Measurements from ENCODE around the gene FCHO1. TPM values are rescaled to one million over a fixed set of nuclear protein-coding genes. Genes with fewer than 3 reads are reported as not detected.
"Not testable (repeated sequence)": the region's sequence is repeated elsewhere in the genome, so short reads cannot be mapped to it uniquely, and the experiment has no call there.

FCHO1 gene
- total RNA-seq, 8 experiments from 2014 or later: 2.7 to 16.8 (median 11.9) TPM

DNA sequence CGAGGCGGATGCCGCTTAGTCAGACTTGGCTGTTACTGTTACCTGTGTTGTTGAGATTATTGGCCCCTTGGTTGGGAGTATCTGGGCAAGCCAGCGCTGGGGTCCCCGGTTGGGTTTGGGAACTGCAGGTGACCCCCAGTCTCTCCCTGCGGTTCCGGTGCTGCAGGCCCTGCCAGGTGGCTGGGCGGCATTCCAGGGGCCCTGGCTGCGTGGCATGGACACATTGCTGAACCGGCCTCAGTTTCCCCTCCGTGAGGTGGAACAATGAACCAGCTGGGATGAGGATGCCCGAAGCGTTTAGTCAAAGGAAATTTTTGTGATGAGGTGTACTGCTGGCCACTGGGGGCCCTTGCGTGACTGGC lies 44.2 kb downstream of the FCHO1 start:
- H3K27ac ChIP-seq: no peak overlapping the region
- ATAC-seq (replicated peaks in 6 of 8): no peak
- peaks cover 0 to 3% of the 10 kb centered on the region in 2 donors for H3K4me1 ChIP-seq (replicated peaks in 1 of 2)
- in situ Hi-C loops (cut with MboI; ENCODE audit: low pct_unique_long_range_greater_than_20kb in 2 of 9, low sequenced_read_pairs in 9 of 9, unreplicated experiment in 9 of 9): no loop called here
- no peak overlapping the region for H3K4me3 ChIP-seq
- WGBS, 10 experiments: 15 to 100% (median 62%) methylated on average over 1 to 5 of the region's 14 CpGs; no CpG with 5 or more reads in 5 of the 10 experiments

GRCh38 chr19:17796013-17796837 lies 44.9 kb downstream of the FCHO1 start:
- 27 to 58% (median 50%) methylated on average over 2 to 4 of the region's 6 CpGs; no CpG with 5 or more reads in 6 of the 10 experiments for WGBS, 10 experiments
- no peak for ATAC-seq (replicated peaks in 6 of 8)
- H3K4me3 ChIP-seq: no peak overlapping the region

GRCh38 chr19:17796838-17797423 lies 45.7 kb downstream of the FCHO1 start:
- peaks cover 0 to 2% of the 10 kb centered on the region in 2 donors for H3K4me1 ChIP-seq (replicated peaks in 1 of 2)
- WGBS, 10 experiments: 29 to 60% (median 38%) methylated on average over 1 of the region's 1 CpG; no CpG with 5 or more reads in 5 of the 10 experiments
- H3K4me3 ChIP-seq: no peak overlapping the region
- in situ Hi-C loops (cut with MboI; ENCODE audit: low pct_unique_long_range_greater_than_20kb in 2 of 9, low sequenced_read_pairs in 9 of 9, unreplicated experiment in 9 of 9): no loop called here
- no peak overlapping the region for H3K27ac ChIP-seq
- no peak for ATAC-seq (replicated peaks in 6 of 8)

More at GRCh38 chr19:17796013-17796837, 44.9 kb downstream of the FCHO1 start:
- Histone ChIP-seq H3K27ac (no peak overlapping the region), H3K4me1 (replicated peaks in 1 of 2) (peaks cover 0 to 3% of the 10 kb centered on the region in 2 donors)
- in situ Hi-C loops (cut with MboI; ENCODE audit: low pct_unique_long_range_greater_than_20kb in 2 of 9, low sequenced_read_pairs in 9 of 9, unreplicated experiment in 9 of 9): no loop called here

DNA sequence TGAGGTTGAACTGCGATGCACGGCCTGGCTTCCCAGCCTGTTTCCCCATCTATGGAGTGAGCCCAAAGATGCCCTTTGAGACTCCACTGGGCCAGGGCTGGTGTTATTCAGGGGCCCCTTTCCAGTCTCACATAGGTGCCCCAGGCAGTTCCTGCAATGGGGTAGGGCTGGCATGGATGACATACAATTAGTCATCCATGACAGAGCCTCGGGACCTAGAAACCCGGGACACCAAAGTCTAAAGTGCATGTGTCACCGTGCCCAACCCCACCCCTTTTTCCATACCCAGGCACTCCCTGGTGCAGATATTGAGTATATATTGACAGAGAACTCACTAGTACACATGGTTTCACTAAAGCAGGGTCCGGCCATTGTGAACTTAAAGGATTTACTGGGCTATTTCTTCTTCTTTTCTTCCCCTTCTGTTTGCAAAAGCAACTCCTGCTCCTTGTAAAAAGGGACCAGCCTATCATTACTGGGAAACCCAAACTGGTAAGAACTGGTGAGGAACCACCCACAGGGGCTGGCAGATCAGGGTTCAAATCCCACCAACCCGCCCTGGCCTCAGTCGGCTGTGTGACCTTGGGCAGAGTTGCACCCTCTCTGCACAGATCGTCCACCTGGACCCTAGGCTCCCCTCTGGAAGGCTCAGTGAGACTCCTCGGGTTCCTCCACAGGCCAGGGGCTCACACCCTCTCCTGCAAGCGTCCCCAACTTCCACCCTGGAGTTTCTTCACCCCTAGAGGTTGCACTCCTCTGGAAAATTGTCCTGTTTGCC lies 46.3 kb downstream of the FCHO1 start:
- WGBS, 10 experiments: 30 to 80% (median 56%) methylated on average over 1 to 9 of the region's 11 CpGs; no CpG with 5 or more reads in 4 of the 10 experiments
- ATAC-seq (replicated peaks in 6 of 8): peak in 4 of 8 experiments; percentile 34 to 79 (median 70)
- Histone ChIP-seq H3K4me3 (no peak overlapping the region), H3K27ac (no peak overlapping the region), H3K4me1 (replicated peaks in 1 of 2) (no peaks in the 10 kb centered on the region)
- in situ Hi-C loops (cut with MboI; ENCODE audit: low pct_unique_long_range_greater_than_20kb in 2 of 9, low sequenced_read_pairs in 9 of 9, unreplicated experiment in 9 of 9): no loop called here

DNA sequence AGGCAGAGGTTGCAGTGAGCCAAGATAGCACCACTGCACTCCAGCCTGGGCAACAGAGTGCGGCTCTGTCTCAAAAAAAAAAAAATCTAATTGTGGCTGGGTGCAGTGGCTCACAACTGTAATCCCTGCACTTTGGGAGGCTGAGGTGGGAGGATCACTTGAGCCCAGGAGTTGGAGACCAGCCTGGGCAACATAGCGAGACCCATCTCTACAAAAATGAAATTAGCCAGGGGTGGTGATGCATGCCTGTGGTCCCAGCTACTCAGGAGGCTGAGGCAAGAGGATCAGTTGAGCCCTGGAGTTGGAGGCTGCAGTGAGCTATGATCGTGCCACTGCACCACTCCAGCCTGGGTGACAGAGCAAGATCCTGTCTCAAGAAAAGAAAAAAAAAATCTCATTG lies 47.3 kb downstream of the FCHO1 start:
- 60 to 94% (median 71%) methylated on average over 1 to 3 of the region's 3 CpGs; no CpG with 5 or more reads in 5 of the 10 experiments for WGBS, 10 experiments
- in situ Hi-C loops (cut with MboI; ENCODE audit: low pct_unique_long_range_greater_than_20kb in 2 of 9, low sequenced_read_pairs in 9 of 9, unreplicated experiment in 9 of 9); H3K4me1 ChIP-seq (replicated peaks in 1 of 2); ATAC-seq (replicated peaks in 6 of 8); H3K4me3 ChIP-seq; H3K27ac ChIP-seq: not testable (repeated sequence)

DNA sequence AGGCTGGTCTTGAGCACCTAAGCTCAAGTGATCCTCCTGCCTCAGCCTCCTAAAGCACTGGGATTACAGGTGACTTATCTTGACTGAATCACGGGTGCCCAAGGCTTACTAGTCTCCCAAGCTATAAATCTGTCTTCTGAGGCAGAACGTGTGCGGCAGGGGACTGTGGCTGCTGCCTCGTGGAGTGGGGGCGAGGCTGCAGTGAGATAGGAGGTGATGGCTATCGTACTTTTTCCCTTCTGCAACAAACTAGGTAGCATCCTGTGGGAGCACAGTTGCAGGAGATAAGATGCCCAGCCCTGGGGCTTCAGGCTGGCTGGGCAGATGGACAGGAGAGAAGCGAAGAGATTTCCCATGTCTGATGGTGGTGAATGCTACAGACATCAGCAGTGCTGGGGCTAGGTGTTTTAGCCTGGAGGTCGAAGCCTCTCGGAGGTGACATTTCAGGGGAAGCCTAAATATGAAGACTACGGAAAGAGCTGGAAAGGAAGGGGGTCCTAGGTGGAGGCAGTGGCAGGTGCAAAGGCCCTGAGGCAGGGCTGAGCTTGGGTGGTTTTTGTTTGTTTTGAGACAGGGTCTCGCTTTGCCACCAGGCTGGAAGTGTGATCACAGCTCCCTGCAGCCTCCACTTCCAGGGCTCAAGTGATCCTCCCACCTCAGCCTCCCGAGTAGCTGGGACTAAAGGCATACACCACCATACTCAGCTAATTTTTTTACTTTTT lies 51.0 kb downstream of the FCHO1 start:
- Histone ChIP-seq H3K4me1 (replicated peaks in 1 of 2) (no peaks in the 10 kb centered on the region), H3K27ac (no peak overlapping the region), H3K4me3 (no peak overlapping the region)
- 38 to 90% (median 64%) methylated on average over 2 to 8 of the region's 12 CpGs; no CpG with 5 or more reads in 2 of the 10 experiments for WGBS, 10 experiments
- in situ Hi-C loops (cut with MboI; ENCODE audit: low pct_unique_long_range_greater_than_20kb in 2 of 9, low sequenced_read_pairs in 9 of 9, unreplicated experiment in 9 of 9): no loop called here
- ATAC-seq (replicated peaks in 6 of 8): no peak

GRCh38 chr19:17803264-17803896 lies 52.1 kb downstream of the FCHO1 start:
- no peak overlapping the region for H3K27ac ChIP-seq
- ATAC-seq (replicated peaks in 6 of 8): no peak
- in situ Hi-C loops (cut with MboI; ENCODE audit: low pct_unique_long_range_greater_than_20kb in 2 of 9, low sequenced_read_pairs in 9 of 9, unreplicated experiment in 9 of 9): no loop called here
- no peaks in the 10 kb centered on the region for H3K4me1 ChIP-seq (replicated peaks in 1 of 2)
- 33 to 100% (median 76%) methylated on average over 1 to 8 of the region's 14 CpGs; no CpG with 5 or more reads in 6 of the 10 experiments for WGBS, 10 experiments
- H3K4me3 ChIP-seq: no peak overlapping the region

- H3K27ac ChIP-seq: no peak overlapping the region
- ATAC-seq (replicated peaks in 6 of 8): no peak
- H3K4me1 ChIP-seq (replicated peaks in 1 of 2): no peaks in the 10 kb centered on the region
- 65 to 100% (median 80%) methylated on average over 1 to 4 of the region's 4 CpGs; no CpG with 5 or more reads in 3 of the 10 experiments for WGBS, 10 experiments
- no peak overlapping the region for H3K4me3 ChIP-seq
- in situ Hi-C loops (cut with MboI; ENCODE audit: low pct_unique_long_range_greater_than_20kb in 2 of 9, low sequenced_read_pairs in 9 of 9, unreplicated experiment in 9 of 9): no loop called here
These were observed 54.1 kb downstream of the FCHO1 start for GRCh38 chr19:17805427-17805826.

DNA sequence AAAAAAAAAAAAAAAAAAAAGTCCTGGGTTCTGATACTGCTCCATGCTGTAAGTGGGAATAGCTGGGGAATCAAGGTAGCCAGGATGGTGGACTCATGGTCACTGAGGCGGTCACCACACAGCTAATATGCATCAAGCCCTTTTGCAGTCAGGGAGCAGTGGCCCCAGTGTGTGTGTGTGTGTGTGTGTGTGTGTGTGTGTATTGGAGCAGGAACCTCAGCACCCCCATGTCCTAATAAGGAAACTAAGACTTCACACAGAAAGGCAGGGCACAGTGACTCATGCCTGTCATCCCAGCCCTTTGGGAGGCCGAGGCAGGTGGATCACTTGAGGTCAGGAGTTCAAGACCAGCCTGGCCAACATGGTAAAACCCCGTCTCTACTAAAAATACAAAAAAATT lies 55.7 kb downstream of the FCHO1 start:
- Histone ChIP-seq H3K4me1 (replicated peaks in 1 of 2) (no peaks in the 10 kb centered on the region), H3K27ac (no peak overlapping the region), H3K4me3 (no peak overlapping the region)
- in situ Hi-C loops (cut with MboI; ENCODE audit: low pct_unique_long_range_greater_than_20kb in 2 of 9, low sequenced_read_pairs in 9 of 9, unreplicated experiment in 9 of 9): no loop called here
- no peak for ATAC-seq (replicated peaks in 6 of 8)
- 20 to 83% (median 71%) methylated on average over 1 to 2 of the region's 3 CpGs; no CpG with 5 or more reads in 6 of the 10 experiments for WGBS, 10 experiments

GRCh38 chr19:17807731-17808316 lies 56.5 kb downstream of the FCHO1 start:
- no peak overlapping the region for H3K27ac ChIP-seq
- no peaks in the 10 kb centered on the region for H3K4me1 ChIP-seq (replicated peaks in 1 of 2)
- H3K4me3 ChIP-seq: no peak overlapping the region
- no peak for ATAC-seq (replicated peaks in 6 of 8)
- 63 to 80% (median 80%) methylated on average over 1 to 5 of the region's 38 CpGs; no CpG with 5 or more reads in 7 of the 10 experiments for WGBS, 10 experiments
- in situ Hi-C loops (cut with MboI; ENCODE audit: low pct_unique_long_range_greater_than_20kb in 2 of 9, low sequenced_read_pairs in 9 of 9, unreplicated experiment in 9 of 9): no loop called here

GRCh38 chr19:17811103-17811502 lies 59.8 kb downstream of the FCHO1 start:
- Histone ChIP-seq H3K27ac (no peak overlapping the region), H3K4me3 (no peak overlapping the region), H3K4me1 (replicated peaks in 1 of 2) (no peaks in the 10 kb centered on the region)
- WGBS, 10 experiments: 50 to 100% (median 98%) methylated on average over 1 to 2 of the region's 2 CpGs; no CpG with 5 or more reads in 6 of the 10 experiments
- in situ Hi-C loops (cut with MboI; ENCODE audit: low pct_unique_long_range_greater_than_20kb in 2 of 9, low sequenced_read_pairs in 9 of 9, unreplicated experiment in 9 of 9): no loop called here
- ATAC-seq (replicated peaks in 6 of 8): no peak

DNA sequence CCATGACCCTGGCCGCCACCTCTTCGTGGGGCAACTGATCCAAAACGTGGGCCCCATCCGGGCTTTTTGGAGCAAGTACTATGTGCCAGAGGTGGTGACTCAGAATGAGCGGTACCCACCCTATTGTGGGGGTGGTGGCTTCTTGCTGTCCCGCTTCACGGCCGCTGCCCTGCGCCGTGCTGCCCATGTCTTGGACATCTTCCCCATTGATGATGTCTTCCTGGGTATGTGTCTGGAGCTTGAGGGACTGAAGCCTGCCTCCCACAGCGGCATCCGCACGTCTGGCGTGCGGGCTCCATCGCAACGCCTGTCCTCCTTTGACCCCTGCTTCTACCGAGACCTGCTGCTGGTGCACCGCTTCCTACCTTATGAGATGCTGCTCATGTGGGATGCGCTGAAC lies 60.4 kb downstream of the FCHO1 start:
- Histone ChIP-seq H3K4me3 (no peak overlapping the region), H3K27ac (no peak overlapping the region), H3K4me1 (replicated peaks in 1 of 2) (no peaks in the 10 kb centered on the region)
- WGBS, 10 experiments: 67 to 72% (median 72%) methylated on average over 3 to 5 of the region's 20 CpGs; no CpG with 5 or more reads in 7 of the 10 experiments
- in situ Hi-C loops (cut with MboI; ENCODE audit: low pct_unique_long_range_greater_than_20kb in 2 of 9, low sequenced_read_pairs in 9 of 9, unreplicated experiment in 9 of 9): no loop called here
- ATAC-seq (replicated peaks in 6 of 8): no peak

All from motor neuron (in vitro differentiated cells).